CD14-positive monocyte (primary cell): ENCODE data around the gene B4GALT6. TPM values are rescaled to one million over a fixed set of nuclear protein-coding genes. Genes with fewer than 3 reads are reported as not detected.

Experiments used
- DNase-seq, 3 donors: peaks; one replicate each; pipeline ENCODE4 v3.0.0-alpha.2; 2011 to 2022
- H2AFZ ChIP-seq: 2 replicates; pipeline ENCODE4 v1.6.0; 2012; ENCODE audit warnings: mild to moderate bottlenecking, low read depth, low read length, inconsistent platforms; ENCODE audit not compliant: insufficient read depth, poor library complexity, severe bottlenecking
- H3K27ac ChIP-seq, 2 donors: 1 replicate in 1 of 2; 2 replicates in 1 of 2; pipeline ENCODE4 v1.5.1; 2012 to 2013; ENCODE audit warnings: low read length in 2 of 2, control low read depth in 1 of 2, inconsistent platforms in 1 of 2, low read depth in 1 of 2, mild to moderate bottlenecking in 1 of 2
- H3K27me3 ChIP-seq, 2 donors: one replicate each; pipeline versions ENCODE4 v1.6.0 to v1.6.1; 2011 to 2013; ENCODE audit warnings: low read length in 2 of 2; ENCODE audit not compliant: control insufficient read depth in 2 of 2, insufficient read depth in 2 of 2
- H3K36me3 ChIP-seq, 2 donors: replicated peaks in 1 of 2; 1 replicate in 1 of 2; 2 replicates in 1 of 2; pipeline versions ENCODE4 v1.5.1 to v1.6.1; 2012 to 2013; ENCODE audit warnings: low read length in 2 of 2, control low read depth in 1 of 2, inconsistent platforms in 1 of 2, mild to moderate bottlenecking in 1 of 2; ENCODE audit not compliant: insufficient read depth in 2 of 2, control insufficient read depth in 1 of 2
- H3K4me1 ChIP-seq, 2 donors: 1 replicate in 1 of 2; 2 replicates in 1 of 2; pipeline versions ENCODE4 v1.5.1 to v1.6.1; 2012 to 2013; ENCODE audit warnings: low read length in 2 of 2, control low read depth in 1 of 2, inconsistent platforms in 1 of 2, mild to moderate bottlenecking in 1 of 2, moderate library complexity in 1 of 2; ENCODE audit not compliant: insufficient read depth in 2 of 2, control insufficient read depth in 1 of 2
- H3K4me2 ChIP-seq: replicated peaks from 2 replicates; pipeline ENCODE3; 2012; ENCODE audit warnings: low read length, moderate library complexity, mild to moderate bottlenecking; ENCODE audit not compliant: poor library complexity, severe bottlenecking; ENCODE audit errors: extremely low read depth
- H3K4me3 ChIP-seq, 3 experiments: fragments of 200-600 bp in 1 of 3; sonication (generic) in 1 of 3; replicated peaks in 1 of 3; 1 replicate in 2 of 3; 2 replicates in 1 of 3; pipeline ENCODE4 v1.5.1; 2011 to 2013; ENCODE audit warnings: low read length in 3 of 3, mild to moderate bottlenecking in 3 of 3, control low read depth in 2 of 3, low read depth in 2 of 3, inconsistent platforms in 1 of 3, moderate library complexity in 1 of 3
- H3K79me2 ChIP-seq: 2 replicates; pipeline ENCODE4 v1.6.0; 2012; ENCODE audit warnings: mild to moderate bottlenecking, control low read depth, inconsistent platforms, low read length, moderate library complexity; ENCODE audit not compliant: insufficient read depth
- H3K9ac ChIP-seq: 2 replicates; pipeline ENCODE4 v1.6.0; 2017; ENCODE audit warnings: low read length, mild to moderate bottlenecking; ENCODE audit not compliant: insufficient read depth, poor library complexity, severe bottlenecking
- H3K9me3 ChIP-seq, 2 donors: replicated peaks in 1 of 2; 1 replicate in 1 of 2; 2 replicates in 1 of 2; pipeline versions ENCODE4 v1.5.1 to v1.6.1; 2012 to 2013; ENCODE audit warnings: low read length in 2 of 2, control low read depth in 1 of 2; ENCODE audit not compliant: control insufficient read depth in 1 of 2, insufficient read depth in 1 of 2
- H4K20me1 ChIP-seq: 2 replicates; pipeline ENCODE4 v1.6.0; 2012; ENCODE audit warnings: mild to moderate bottlenecking, low read length, control low read depth, moderate library complexity; ENCODE audit not compliant: insufficient read depth
- H3K27ac Mint-ChIP-seq, 7 donors: one replicate each; pipeline ENCODE4 v1.8.0; 2020; ENCODE audit warnings: mild to moderate bottlenecking in 7 of 7, mixed read lengths in 7 of 7, moderate library complexity in 6 of 7, inconsistent platforms in 2 of 7
- H3K27me3 Mint-ChIP-seq, 3 donors: one replicate each; pipeline ENCODE4 v1.8.0; 2021 to 2022; ENCODE audit warnings: low read depth in 3 of 3, mild to moderate bottlenecking in 3 of 3, mixed read lengths in 3 of 3, moderate library complexity in 3 of 3, inconsistent platforms in 1 of 3
- H3K36me3 Mint-ChIP-seq, 2 donors: one replicate each; pipeline ENCODE4 v1.8.0; 2020; ENCODE audit warnings: mixed read lengths in 2 of 2, inconsistent platforms in 1 of 2, mild to moderate bottlenecking in 1 of 2
- H3K4me1 Mint-ChIP-seq: one replicate; pipeline ENCODE4 v1.8.0; 2020; ENCODE audit warnings: mild to moderate bottlenecking, mixed read lengths
- H3K4me3 Mint-ChIP-seq, 2 donors: one replicate each; pipeline ENCODE4 v1.8.0; 2020; ENCODE audit warnings: mild to moderate bottlenecking in 2 of 2, mixed read lengths in 2 of 2, moderate library complexity in 1 of 2
- H3K9me3 Mint-ChIP-seq, 7 donors: one replicate each; pipeline ENCODE4 v1.8.0; 2020 to 2022; ENCODE audit warnings: mixed read lengths in 7 of 7, mild to moderate bottlenecking in 6 of 7, moderate library complexity in 6 of 7, inconsistent platforms in 2 of 7
- WGBS: methylation state at CpG from one replicate; pipeline ENCODE4 v1.1.5; 2013; ENCODE audit warnings: missing lambda C conversion rate; ENCODE audit not compliant: insufficient coverage; 5-methylcytosine and 5-hydroxymethylcytosine counted together
- intact Hi-C, 2 donors: fragments of 100-400 bp; cut with micrococcal nuclease; formaldehyde crosslinking; loops; one replicate each; pipeline versions ENCODE4 v1.15.0 to v1.15.1; 2023
- polyA plus RNA-seq, 3 donors: library from polyadenylated mRNA; depleted of rRNA in 1 of 3; unstranded in 2 of 3; stranded (reverse) in 1 of 3; fragments of 300-500 nt in 2 of 3; fragments of >200 nt in 1 of 3; fragmentation: Illumina TruSeq in 2 of 3; gene quantifications; 1 replicate in 2 of 3; 2 replicates in 1 of 3; pipeline ENCODE4 v1.2.3, GENCODE V29; 2012 to 2021
- TF ChIP-seq, protein P1 (sequence below): fragments of 200-600 bp; IDR thresholded peaks from one replicate; pipeline ENCODE4 v1.8.0; 2022; ENCODE audit warnings: antibody characterized with exemption, mild to moderate bottlenecking

The B4GALT6 gene
- polyA plus RNA-seq, 3 donors = 0.09 to 0.68 (median 0.12) TPM

DNA sequence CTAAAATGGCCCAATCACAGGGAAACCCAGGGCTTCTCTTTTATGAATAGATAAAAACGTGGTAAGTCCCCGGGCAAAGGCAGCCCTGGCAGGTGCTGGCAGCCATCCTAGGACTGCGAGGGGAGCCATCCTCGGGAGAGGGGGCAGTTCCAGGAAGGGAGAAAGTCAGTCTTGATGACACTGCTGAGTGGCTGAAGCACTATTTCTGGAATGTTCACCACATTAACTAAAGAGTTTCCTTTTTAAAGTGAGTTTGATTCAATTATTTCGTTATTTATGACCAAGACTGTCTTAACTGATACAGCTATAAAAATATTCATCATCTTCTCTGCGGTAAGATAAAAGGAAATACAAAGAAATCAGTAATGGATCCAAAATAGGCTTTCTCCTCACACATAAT lies 72.3 kb downstream of the B4GALT6 start:
- Mint-ChIP-seq H3K9me3 (no peaks in the 10 kb centered on the region), H3K4me1 (peaks cover under 1% of the 10 kb centered on the region), H3K27ac (no peak overlapping the region), H3K27me3 (peaks cover 0 to 2% (median 1%) of the 10 kb centered on the region in 3 donors), H3K36me3 (no peaks in the 10 kb centered on the region), H3K4me3 (no peak overlapping the region)
- Histone ChIP-seq H4K20me1 (no peaks in the 10 kb centered on the region), H3K79me2 (no peaks in the 10 kb centered on the region), H2AFZ (no peak overlapping the region), H3K9ac (no peak overlapping the region), H3K27ac (no peak overlapping the region), H3K4me3 (no peak overlapping the region), H3K4me1 (no peaks in the 10 kb centered on the region), H3K4me2 (no peak overlapping the region), H3K27me3 (no peaks in the 10 kb centered on the region), H3K36me3 (no peaks in the 10 kb centered on the region), H3K9me3 (no peaks in the 10 kb centered on the region)
- TF ChIP-seq, protein P1, sequence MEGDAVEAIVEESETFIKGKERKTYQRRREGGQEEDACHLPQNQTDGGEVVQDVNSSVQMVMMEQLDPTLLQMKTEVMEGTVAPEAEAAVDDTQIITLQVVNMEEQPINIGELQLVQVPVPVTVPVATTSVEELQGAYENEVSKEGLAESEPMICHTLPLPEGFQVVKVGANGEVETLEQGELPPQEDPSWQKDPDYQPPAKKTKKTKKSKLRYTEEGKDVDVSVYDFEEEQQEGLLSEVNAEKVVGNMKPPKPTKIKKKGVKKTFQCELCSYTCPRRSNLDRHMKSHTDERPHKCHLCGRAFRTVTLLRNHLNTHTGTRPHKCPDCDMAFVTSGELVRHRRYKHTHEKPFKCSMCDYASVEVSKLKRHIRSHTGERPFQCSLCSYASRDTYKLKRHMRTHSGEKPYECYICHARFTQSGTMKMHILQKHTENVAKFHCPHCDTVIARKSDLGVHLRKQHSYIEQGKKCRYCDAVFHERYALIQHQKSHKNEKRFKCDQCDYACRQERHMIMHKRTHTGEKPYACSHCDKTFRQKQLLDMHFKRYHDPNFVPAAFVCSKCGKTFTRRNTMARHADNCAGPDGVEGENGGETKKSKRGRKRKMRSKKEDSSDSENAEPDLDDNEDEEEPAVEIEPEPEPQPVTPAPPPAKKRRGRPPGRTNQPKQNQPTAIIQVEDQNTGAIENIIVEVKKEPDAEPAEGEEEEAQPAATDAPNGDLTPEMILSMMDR = no peak
- DNase-seq = no peak
- intact Hi-C loops = no loop called here
- WGBS = no CpG with 5 or more reads among the region's 6 CpGs

DNA sequence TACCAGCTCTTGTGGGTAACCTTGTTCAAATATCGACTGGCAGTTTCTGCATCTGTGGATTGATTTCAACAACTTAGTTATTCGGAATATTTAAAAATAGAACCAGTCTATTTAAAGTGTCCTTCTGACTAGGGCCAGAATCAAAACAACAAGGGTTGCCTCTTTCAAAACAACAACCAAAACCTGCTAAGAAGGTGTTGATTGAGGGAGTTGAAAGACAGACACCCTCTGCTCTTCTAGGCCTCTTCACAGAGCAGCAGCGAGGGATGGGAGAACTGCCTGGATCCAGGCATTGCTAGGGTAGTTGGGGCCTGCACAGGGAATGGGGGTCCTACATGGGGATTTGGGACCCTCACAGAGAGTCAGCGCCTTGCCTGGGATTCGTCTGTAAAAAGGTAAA lies 72.9 kb downstream of the B4GALT6 start:
- H3K27me3 Mint-ChIP-seq = peaks cover 0 to 2% (median 1%) of the 10 kb centered on the region in 3 donors
- Histone ChIP-seq H2AFZ (no peak overlapping the region), H3K4me3 (no peak overlapping the region), H4K20me1 (no peaks in the 10 kb centered on the region), H3K4me1 (no peaks in the 10 kb centered on the region), H3K9ac (no peak overlapping the region), H3K27me3 (no peaks in the 10 kb centered on the region), H3K4me2 (no peak overlapping the region), H3K79me2 (no peaks in the 10 kb centered on the region), H3K36me3 (no peaks in the 10 kb centered on the region), H3K9me3 (no peaks in the 10 kb centered on the region), H3K27ac (no peak overlapping the region)
- no peaks in the 10 kb centered on the region for H3K9me3 Mint-ChIP-seq
- TF ChIP-seq, protein P1 = no peak
- no peak overlapping the region for H3K27ac Mint-ChIP-seq
- no peaks in the 10 kb centered on the region for H3K36me3 Mint-ChIP-seq
- DNase-seq = no peak
- no peaks in the 10 kb centered on the region for H3K4me1 Mint-ChIP-seq
- WGBS = 100% methylated on average over 1 of the region's 5 CpGs
- intact Hi-C loops = no loop called here
- no peak overlapping the region for H3K4me3 Mint-ChIP-seq
